NCI-H1436 treated with DMSO at 0.1 percent for 48 hours (cell line): ENCODE data around the gene RCAN2.

Experiments used
- DNase-seq: peaks from one replicate; lab custom pipeline; 2025; lab: John Stamatoyannopoulos, UW

Gene RCAN2

GRCh38 chr6:46491628-46492547 is 639 bp upstream of the RCAN2 start:
- no peak for DNase-seq

GRCh38 chr6:46490425-46491200 is 636 bp downstream of the RCAN2 start:
- DNase-seq = no peak

- no peak for DNase-seq
Observed at GRCh38 chr6:46486181-46486580, 5.1 kb downstream of the RCAN2 start.

GRCh38 chr6:46484081-46484820 is 7.0 kb downstream of the RCAN2 start:
- no peak for DNase-seq

GRCh38 chr6:46476301-46476700 is 14.9 kb downstream of the RCAN2 start:
- no peak for DNase-seq

GRCh38 chr6:46473881-46474280 is 17.4 kb downstream of the RCAN2 start:
- DNase-seq = no peak

GRCh38 chr6:46472243-46472642 is 19.0 kb downstream of the RCAN2 start:
- no peak for DNase-seq

- no peak for DNase-seq
Observed at GRCh38 chr6:46469021-46469420, 22.2 kb downstream of the RCAN2 start.

- DNase-seq = no peak
Observed at GRCh38 chr6:46468403-46469010, 22.7 kb downstream of the RCAN2 start.

GRCh38 chr6:46466570-46466969 is 24.7 kb downstream of the RCAN2 start:
- DNase-seq = no peak

- DNase-seq = no peak
Observed at GRCh38 chr6:46465294-46466165, 25.7 kb downstream of the RCAN2 start.

GRCh38 chr6:46456297-46456696 is 35.0 kb downstream of the RCAN2 start:
- no peak for DNase-seq

GRCh38 chr6:46454691-46455090 is 36.6 kb downstream of the RCAN2 start:
- no peak for DNase-seq

- no peak for DNase-seq
Observed at GRCh38 chr6:46453741-46454316, 37.4 kb downstream of the RCAN2 start.

GRCh38 chr6:46453216-46453615 is 38.0 kb downstream of the RCAN2 start:
- DNase-seq = no peak

GRCh38 chr6:46452312-46452917 is 38.8 kb downstream of the RCAN2 start:
- DNase-seq = no peak

- DNase-seq = no peak
Observed at GRCh38 chr6:46451343-46451742, 39.9 kb downstream of the RCAN2 start.

- DNase-seq = no peak
Observed at GRCh38 chr6:46444772-46445454, 46.3 kb downstream of the RCAN2 start.

GRCh38 chr6:46443623-46444022 is 47.6 kb downstream of the RCAN2 start:
- DNase-seq = no peak

GRCh38 chr6:46440641-46441040 is 50.6 kb downstream of the RCAN2 start:
- no peak for DNase-seq
